ENCODE results near the gene AP3B1. TPM values are rescaled to one million over a fixed set of nuclear protein-coding genes. Genes with fewer than 3 reads are reported as not detected.

The AP3B1 gene
- total RNA-seq, 1 experiment from 2014 or later: 70.5 TPM

DNA sequence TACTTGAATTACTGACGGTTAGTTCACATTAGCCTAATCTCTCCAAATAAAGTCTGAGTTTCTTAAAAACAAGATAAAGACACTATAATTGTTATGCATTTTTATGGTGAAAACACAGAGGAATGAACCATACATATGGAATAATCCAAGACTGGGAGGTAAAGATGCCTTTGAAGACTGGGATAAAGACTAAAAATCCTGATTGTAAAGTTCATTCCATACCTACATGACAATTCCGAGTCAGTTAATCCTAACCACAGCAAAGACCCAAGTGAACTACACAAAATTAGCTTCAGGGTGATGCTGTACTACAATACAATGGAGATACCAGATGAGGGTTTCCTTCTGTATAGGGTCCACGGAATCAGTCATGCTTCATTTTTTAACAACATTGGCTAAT lies 6.3 kb downstream of the AP3B1 start:
- DNase-seq (ENCODE audit: low spot score): no peak

DNA sequence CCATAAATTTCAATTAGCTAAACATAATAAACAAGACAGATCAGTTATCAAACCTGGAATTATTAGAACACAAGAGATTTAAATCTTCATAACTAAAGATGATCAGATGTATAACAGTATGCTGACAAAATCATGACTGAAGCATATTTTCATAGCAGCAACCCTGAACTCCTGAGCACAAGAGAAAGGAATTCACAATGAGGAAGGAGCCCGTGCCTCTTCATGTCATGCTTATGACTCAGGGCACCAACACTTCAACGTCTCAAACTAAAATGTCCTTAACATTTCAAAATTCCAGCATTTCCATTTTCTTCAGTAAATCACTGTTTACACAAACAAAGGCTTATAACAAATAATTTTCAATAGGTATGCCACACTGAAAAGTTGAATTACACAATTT lies 6.7 kb downstream of the AP3B1 start:
- peak; percentile 38 for DNase-seq (ENCODE audit: low spot score)

DNA sequence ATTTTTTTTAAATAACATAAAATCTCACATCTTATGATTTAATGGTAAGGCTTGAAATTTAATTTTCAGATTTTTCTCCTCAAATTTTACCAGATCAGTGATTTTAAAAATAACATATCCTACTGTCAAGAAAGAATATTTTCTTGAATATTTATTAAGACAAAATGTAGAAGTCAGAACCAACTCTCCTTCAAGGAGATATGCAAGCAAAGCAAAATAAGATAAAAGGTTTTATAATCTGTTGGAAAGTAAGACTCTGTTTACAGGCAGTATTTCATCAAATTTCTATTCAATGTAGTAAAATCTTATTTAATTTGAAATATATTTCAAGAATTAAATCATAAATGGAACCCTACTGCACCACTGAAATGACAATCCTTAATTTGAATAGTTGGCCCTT lies 7.3 kb downstream of the AP3B1 start:
- DNase-seq (ENCODE audit: low spot score): no peak

DNA sequence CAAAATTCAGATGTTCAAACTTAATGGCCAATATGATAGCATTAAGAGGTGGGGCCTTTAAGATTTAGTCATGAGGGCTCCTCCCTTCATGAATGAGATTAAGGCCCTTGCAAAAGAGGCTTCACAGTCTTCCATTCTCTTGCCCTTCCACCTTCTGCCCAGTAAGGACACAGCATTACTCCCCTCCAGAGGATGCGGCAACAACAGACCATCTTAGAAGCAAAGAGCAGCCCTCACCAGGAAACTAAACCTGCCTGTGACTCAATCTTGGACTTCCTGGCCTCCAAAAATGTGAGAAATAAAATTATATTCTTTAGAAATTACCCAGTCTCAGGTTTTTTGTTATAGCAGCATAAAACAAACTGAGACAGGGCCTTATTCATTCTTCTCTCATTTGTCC lies 8.2 kb downstream of the AP3B1 start:
- DNase-seq (ENCODE audit: low spot score): no peak

DNA sequence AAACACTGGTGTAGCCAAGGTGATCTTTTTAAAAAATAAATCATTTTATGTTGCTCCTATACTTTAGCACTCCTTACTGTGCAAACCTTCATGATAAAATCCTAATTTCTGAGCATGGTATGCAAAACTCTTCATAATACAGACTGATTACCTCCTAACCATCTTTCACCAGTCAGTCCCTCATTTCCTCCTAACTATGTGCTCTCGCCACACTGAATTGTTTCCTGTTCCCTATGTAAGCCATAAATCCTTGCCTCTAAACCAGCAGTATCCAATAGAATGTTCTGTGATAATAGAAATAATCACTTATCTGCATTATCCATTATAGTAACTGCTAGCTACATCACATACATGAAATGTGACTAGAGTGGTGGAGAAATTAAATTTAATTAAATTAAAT lies 10.7 kb downstream of the AP3B1 start:
- DNase-seq (ENCODE audit: low spot score): no peak

DNA sequence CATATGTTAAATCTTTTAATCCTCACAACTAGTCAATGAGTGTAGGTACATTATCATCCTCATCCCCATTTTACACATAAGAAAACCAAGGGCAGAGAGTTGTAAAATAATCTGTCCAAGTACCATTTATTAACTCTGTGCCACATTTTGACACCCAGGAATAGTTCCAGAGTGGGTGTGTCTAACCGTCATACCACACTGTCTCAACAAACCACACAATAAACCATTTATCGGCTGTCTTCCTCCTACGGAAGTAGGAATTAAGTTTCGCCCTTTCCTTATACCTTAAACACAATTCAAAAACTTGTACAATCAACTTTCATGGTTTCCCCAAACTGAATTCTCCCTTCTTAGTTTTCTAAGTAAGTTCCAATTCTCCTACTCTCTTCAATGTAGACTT lies 11.4 kb downstream of the AP3B1 start:
- DNase-seq (ENCODE audit: low spot score): no peak

DNA sequence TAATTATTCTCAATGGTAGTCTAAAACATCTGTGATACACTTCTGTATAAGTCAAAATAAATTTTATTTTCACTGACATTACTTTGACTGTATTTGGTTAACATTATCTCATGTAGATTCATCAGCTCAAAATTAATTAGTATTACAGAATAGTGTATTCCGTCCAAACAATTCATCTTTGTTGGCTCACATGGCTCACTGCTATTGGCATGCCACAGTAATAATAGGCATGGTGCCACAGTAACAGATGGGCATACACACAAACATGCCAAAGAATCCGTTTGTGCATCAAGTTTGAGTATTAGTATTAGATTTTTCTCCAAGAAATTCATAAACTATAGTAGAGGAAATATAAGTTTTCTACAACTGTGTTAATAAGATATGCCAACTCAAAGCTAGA lies 14.2 kb downstream of the AP3B1 start:
- no peak for DNase-seq (ENCODE audit: low spot score)

DNA sequence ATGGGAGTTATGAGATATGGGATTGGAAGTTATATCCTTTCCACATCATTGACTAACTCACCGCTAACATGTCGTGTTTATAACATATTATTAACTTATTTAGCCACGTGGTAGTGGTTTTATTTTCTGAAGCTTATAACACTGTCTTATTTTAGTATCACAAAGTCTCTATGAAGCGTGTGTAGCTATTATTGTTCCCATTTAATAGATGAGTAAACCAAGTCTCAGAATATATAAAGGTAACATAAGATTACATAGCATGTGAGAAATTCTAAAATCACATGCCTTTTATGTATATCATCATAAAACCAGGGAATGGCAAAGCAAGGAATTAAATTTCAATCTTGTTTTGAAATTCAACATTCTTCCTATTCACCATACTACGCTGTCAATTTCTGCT lies 15.3 kb downstream of the AP3B1 start:
- DNase-seq (ENCODE audit: low spot score): no peak

DNA sequence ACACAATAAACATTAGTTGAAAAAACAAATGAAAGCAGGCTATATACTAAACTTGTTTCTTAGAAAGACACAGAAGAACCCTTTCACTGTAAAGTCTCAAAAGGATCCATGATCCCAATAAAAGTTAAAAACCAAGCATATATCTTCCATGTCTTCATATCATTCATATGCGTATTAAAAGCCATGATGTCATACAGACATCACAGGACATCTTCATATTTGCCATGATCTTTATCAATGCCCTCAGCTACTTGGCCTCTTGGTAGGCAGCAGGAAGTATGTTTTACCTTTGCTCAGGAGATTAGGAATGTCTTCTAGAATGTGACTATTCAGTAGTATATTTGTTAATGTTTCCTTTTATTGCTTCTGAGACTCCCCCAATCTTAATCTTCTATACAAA lies 16.8 kb downstream of the AP3B1 start:
- DNase-seq (ENCODE audit: low spot score): no peak

DNA sequence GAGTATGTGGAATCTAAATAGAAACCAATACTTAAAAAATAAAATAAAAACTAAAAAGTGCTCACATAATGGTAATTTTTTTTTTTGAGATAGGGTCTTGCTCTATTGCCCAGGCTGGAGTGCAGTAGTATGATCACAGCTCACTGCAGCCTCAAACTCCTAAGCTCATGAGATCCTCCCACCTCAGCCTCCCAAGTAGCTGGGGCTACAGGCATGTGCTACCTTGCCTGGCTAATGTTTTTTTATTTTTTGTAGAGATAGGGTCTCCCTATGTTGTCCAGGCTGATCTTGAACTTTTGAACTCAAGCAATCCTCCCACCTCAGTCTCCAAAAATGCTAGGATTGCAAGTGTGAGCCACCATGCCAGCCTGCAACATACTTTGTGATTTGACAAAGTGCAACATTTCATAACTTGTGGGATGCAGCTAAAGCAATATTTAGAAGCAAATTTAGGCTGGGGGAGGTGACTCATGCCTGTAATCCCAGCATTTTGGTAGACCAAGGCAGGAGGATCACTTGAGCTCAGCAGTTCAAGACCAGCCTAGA lies 18.4 kb downstream of the AP3B1 start:
- no peak for DNase-seq (ENCODE audit: low spot score)

DNA sequence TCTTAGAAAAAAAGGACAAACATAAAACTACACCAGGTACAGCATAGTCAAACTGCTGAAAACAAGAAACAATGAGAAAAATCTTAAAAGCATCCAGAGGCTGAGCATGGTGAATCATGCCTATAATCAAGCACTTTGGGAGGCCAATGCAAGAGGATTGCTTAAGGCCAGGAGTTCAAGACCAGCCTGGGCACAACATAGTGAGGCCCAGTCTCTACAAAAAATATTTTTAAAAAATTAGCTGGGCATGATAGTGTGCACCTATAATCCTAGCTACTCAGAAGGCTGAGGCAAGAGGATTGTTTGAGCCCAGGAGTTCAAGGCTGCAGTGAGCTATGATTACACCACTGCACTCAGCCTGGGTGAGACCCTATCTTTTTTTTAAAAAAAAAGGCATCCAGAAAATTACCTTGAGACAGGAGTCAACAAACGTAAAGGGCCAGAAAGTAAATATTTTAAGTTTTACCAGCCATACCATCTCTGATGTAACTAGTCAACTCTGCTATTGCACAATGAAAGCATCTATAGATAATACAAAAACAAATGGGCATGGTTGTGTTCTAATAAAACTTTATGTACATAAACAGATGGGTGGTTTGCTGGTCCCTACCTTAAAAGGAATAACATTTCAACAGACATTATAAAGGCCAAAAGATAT lies 19.8 kb downstream of the AP3B1 start:
- DNase-seq (ENCODE audit: low spot score): no peak

DNA sequence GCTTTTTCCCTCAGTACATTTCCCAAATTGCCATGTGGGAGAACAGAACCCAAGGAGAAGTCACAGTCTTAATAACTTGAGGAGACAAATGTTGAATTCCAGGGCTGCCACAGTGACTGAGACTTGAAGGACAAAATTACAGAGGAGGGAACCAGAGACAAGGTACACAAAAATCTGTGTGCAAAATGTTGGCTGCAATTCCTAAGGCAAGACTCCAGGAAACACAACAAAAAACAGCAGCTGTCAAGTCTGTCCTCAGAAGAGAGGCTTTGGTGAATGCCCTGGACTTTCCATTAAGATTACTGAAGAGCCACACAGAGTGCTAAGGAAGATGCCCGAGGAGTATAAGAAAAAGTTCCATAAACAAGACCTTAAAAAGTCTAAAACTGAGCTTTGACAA lies 21.1 kb downstream of the AP3B1 start:
- no peak for DNase-seq (ENCODE audit: low spot score)

DNA sequence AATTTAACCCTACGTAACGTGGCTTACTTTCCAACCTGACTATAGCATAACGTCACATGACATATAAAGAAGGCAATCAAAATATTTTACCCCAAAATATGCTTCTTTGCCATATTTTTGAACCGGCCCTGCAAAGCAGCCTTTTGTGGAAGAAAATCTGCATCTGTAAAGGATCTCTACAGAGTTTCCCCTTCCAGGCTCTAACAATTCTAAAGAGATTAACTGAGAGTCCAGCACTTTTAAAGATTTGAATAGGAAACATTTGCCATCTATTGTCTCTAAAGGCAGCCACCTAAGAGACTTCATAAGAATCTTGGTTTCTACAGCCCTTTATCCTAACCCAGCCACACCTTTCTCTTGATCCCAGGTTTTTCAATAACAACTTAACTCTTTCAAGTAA lies 22.7 kb downstream of the AP3B1 start:
- DNase-seq (ENCODE audit: low spot score): no peak

DNA sequence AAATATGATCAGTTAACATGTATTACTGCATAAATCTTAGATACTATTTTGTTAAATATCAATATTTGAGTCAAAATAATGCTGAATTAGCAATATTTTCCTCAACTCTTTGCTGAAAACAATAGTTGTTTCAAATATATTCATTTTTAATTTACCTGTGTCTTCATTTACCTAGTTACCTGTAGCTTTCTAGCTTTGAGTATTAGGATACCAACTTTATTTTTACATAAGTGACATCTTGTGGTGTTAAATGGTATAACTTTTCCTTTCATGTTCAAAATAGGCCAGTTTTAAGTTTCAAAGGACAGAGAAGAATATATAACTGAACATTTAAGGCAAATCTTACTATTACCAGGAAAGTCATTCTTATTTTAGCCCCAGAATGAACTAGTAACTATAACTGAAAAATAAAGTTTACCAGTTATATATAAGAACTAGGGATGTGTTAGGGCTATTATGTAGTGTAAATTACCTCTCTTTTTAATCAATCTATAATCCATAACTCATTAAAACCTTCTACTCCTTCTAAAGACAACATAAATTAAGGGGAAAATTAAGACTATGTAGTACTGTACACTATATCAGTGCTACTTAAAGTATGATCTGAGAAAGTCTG lies 25.3 kb downstream of the AP3B1 start:
- DNase-seq (ENCODE audit: low spot score): peak; percentile 7

DNA sequence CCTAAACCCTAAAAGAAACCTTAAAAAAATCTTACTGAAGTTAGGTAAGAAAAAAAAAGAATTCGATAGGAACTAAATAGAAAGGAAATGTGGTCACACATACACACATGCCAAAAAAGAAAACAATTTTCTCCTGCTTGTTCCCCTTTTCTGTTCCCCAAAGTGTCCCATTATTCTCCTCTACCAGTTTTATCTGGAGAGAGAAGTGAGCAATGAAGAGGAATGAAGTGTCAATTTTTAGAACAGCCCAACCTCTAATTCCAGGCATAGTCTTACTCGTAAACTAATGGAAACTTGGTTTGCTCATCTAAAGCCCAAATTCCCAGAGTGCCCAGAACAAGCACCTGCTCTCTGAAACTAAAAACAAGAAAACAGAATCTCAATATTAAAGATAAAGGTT lies 26.1 kb downstream of the AP3B1 start:
- DNase-seq (ENCODE audit: low spot score): no peak

DNA sequence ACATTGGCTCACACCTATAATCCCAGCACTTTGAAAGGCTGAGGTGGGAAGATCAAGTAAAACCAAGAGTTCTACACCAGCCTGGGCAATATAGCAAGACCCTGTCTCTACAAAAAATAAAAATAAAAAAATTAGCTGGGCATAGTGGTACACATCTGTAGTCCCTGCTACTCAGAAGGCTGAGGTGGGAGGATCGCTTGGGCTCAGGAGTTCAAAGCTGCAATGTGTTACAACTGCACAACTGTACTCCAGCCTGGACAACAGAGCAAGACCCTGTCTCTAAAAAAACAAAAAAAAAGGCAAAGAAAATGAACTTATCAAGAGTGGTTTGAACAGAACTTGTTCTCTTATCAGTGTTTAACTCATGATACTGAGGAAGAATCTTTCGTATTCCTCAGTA lies 29.3 kb downstream of the AP3B1 start:
- no peak for DNase-seq (ENCODE audit: low spot score)

DNA sequence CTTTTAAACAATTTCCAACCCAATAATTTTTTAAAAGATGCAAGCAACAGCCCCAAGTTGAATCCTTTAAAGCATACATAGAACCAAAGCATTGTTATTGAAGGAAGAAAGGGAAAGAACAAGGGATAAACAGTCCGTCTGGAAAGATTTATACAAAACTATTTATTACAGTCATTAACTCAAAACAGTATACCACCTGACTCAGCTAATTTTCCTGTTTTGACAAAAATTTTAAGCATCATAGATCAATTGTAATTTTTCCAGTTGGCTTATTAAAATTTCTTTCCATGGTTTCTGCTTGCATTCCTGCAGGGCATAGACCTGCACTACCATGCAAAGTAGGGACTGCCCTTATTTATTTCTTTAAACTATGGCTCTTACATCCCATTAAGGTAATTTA lies 29.9 kb downstream of the AP3B1 start:
- DNase-seq (ENCODE audit: low spot score): no peak

DNA sequence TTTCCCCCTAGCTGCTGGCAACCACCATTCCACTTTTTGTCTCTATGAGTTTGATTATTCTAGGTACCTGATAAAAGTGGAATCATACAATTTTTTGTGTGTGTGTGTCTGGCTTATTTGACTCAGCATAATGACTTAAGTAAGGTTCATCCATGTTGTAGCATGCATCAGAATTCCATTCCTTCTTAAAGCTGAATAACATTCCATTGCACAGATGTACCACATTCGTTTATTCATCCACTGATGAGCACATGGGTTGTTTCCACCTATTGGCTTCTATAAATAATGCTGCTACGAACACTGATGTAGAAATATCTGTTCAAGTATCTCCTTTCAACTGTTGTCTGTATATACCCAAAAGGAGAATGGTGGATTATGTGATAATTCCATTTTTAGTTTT lies 33.7 kb downstream of the AP3B1 start:
- DNase-seq (ENCODE audit: low spot score): no peak

DNA sequence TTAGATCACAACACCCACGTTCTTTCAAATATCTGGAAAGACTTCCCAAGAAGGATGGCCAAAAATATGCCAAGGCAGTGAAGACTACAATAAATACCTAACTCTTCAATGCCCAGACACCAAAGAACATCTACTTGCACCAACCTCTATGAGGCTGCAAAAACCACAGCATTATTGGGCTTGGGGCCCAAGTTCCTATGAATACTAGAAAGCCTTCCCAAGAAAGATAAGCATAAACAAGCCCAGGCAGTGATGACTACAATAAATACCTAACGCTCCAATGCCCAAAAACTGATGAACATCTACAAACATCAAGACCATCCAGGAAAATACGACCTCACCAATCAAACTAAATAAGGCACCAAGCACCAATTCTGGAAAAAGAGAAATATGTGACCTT lies 41.3 kb downstream of the AP3B1 start:
- no peak for DNase-seq (ENCODE audit: low spot score)

DNA sequence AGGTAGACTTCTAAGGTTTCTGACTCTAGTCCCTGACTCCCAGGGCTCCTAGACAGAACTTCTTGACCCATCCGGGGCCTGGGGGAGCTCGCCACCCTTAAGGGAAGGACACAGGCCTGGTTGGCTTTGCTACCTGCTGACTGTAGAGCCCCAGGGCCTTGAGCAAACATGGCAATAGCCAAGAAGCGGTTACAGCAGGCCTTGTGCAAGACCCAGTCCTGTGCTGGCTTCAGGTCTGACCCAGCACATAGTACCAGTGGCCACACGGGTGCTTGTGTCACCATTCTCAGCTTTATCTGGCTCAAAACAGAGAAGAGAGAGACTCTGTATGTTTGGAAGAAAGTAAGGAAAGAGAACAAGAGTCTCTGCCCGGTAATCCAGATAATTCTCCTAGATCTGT lies 41.8 kb downstream of the AP3B1 start:
- no peak for DNase-seq (ENCODE audit: low spot score)

DNA sequence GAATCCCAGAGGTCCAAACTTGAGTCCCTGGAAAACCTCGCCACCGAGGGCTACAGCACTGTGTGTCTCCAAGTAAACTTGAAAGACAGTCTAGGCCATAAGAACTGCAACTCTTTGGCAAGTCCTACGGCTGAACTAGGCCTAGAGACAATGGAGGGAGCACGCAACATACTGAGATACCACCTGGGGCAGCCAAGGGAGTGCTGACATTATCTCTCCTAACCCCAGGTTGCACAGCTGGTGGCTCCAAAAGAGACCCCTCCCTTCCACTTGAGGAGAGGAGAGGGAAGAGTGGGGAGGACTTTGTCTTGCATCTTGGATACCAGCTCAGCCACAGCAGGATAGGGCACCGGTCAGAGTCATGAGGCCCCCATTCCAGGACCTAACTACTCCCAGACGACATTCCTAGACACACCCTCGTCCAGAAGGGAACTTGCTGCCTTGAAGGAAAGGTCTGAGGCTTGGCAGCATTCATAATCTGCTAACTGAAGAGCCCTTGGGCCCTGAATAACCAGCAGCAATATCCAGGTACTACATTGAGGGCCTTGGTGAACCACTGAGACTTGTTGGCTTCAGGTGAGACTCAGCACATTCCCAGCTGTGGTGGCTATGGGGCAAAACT lies 42.7 kb downstream of the AP3B1 start:
- DNase-seq (ENCODE audit: low spot score): no peak

DNA sequence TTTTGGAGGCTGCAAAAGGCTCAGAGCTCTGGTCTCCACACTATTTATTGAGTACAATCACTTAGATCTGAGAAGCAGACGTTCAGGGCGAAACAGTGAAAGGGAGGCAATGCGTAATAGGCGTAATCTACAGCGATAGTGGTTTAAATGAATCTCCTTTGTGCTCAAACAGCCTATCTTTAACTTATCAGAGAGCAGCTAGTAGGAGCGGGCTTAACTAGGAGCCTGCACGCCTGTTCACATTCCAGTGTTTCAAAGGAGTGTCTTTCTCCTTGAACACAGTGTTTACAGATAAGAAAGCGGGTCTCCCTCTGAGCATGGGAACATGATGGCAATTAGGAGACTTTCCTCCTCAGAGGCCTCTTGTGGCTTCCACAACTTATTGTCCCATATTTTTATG lies 49.4 kb downstream of the AP3B1 start:
- no peak for DNase-seq (ENCODE audit: low spot score)

DNA sequence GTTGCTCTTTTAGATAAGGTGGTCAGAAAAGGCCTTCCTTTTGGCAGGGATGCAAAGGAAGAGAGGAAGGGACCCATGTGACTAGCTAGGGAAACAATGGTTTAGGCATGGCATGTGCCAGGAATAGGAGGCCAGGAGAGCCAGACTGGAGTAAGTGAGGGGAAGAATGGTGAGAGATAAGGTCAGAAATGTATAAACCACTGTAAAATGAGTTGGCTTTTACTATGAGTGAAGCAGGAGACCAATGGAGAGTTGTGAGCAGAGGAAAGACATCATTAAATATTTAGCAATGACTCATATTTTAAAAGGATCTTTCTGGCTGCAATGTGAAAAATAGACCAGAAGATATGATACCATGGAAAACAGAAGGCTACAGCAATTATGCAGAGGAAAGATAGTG lies 50.9 kb downstream of the AP3B1 start:
- peak; percentile 49 for DNase-seq (ENCODE audit: low spot score)
